Measurements from ENCODE around the gene PAK4. TPM values are rescaled to one million over a fixed set of nuclear protein-coding genes. Genes with fewer than 3 reads are reported as not detected.

The PAK4 gene
- total and polyA plus RNA-seq, 2 of the 8 experiments (the other 6 are each of a cell fraction or from before 2014, with no cell fraction given): 50.7 to 64.4 TPM

GRCh38 chr19:39224910-39225309, 99.3 kb downstream of the PAK4 start (continued):
- TF ChIP-seq RAD21 (IDR thresholded peaks at IDR 0.05 in 1 of 2, conservative IDR thresholded peaks at IDR 0.05 in 1 of 2; ENCODE audit: low read depth in 2 of 2, low read length in 2 of 2): peak; percentile 48 to 51
- no peak for TF ChIP-seq ASH2L (IDR thresholded peaks at IDR 0.05; ENCODE audit: low read length)
- TF ChIP-seq SUZ12 (IDR thresholded peaks at IDR 0.05; ENCODE audit: low read length): no peak
- TF ChIP-seq MAX (IDR thresholded peaks at IDR 0.05): no peak

Other genes with a start within 250 kb of the PAK4 start
- gene RINL, start 247.5 kb upstream of the PAK4 start, total RNA-seq (2021; fragmentation: NEBNext Ultra II Directional; extraction: Animal tissue kit (Norgen Biotek cat#: 25700)): 11.9 and 14.2 TPM in 2 replicates
- 11.1 and 13.1 TPM in 2 replicates for gene RINL, start 247.5 kb upstream of the PAK4 start, polyA plus RNA-seq (2011; rRNA removed)
- 6.1 and 6.5 TPM in 2 replicates for gene SIRT2, start 226.2 kb upstream of the PAK4 start, total RNA-seq (2021; fragmentation: NEBNext Ultra II Directional; extraction: Animal tissue kit (Norgen Biotek cat#: 25700))
- gene SIRT2, start 226.2 kb upstream of the PAK4 start, polyA plus RNA-seq (2011; rRNA removed): 10.0 and 11.8 TPM in 2 replicates
- gene NFKBIB, start 225.8 kb upstream of the PAK4 start, total RNA-seq (2021; fragmentation: NEBNext Ultra II Directional; extraction: Animal tissue kit (Norgen Biotek cat#: 25700)): 36.3 and 37.3 TPM in 2 replicates
- 44.1 and 62.3 TPM in 2 replicates for gene NFKBIB, start 225.8 kb upstream of the PAK4 start, polyA plus RNA-seq (2011; rRNA removed)
- gene CCER2, start 213.6 kb upstream of the PAK4 start, total RNA-seq (2021; fragmentation: NEBNext Ultra II Directional; extraction: Animal tissue kit (Norgen Biotek cat#: 25700)): 0.56 and 0.73 TPM in 2 replicates
- gene CCER2, start 213.6 kb upstream of the PAK4 start, polyA plus RNA-seq (2011; rRNA removed): 0.32 and 0.71 TPM in 2 replicates
- 59.2 and 68.0 TPM in 2 replicates for gene SARS2, start 195.0 kb upstream of the PAK4 start, total RNA-seq (2021; fragmentation: NEBNext Ultra II Directional; extraction: Animal tissue kit (Norgen Biotek cat#: 25700))
- gene SARS2, start 195.0 kb upstream of the PAK4 start, polyA plus RNA-seq (2011; rRNA removed): 102 and 139 TPM in 2 replicates
- 79.0 and 87.6 TPM in 2 replicates for gene MRPS12, start 194.8 kb upstream of the PAK4 start, total RNA-seq (2021; fragmentation: NEBNext Ultra II Directional; extraction: Animal tissue kit (Norgen Biotek cat#: 25700))
- gene MRPS12, start 194.8 kb upstream of the PAK4 start, polyA plus RNA-seq (2011; rRNA removed): 175 and 190 TPM in 2 replicates
- gene FBXO17, start 150.0 kb upstream of the PAK4 start, total RNA-seq (2021; fragmentation: NEBNext Ultra II Directional; extraction: Animal tissue kit (Norgen Biotek cat#: 25700)): 14.5 and 15.3 TPM in 2 replicates
- 11.7 and 19.9 TPM in 2 replicates for gene FBXO17, start 150.0 kb upstream of the PAK4 start, polyA plus RNA-seq (2011; rRNA removed)
- gene FBXO27, start 93.2 kb upstream of the PAK4 start, total RNA-seq (2021; fragmentation: NEBNext Ultra II Directional; extraction: Animal tissue kit (Norgen Biotek cat#: 25700)): 18.8 and 25.5 TPM in 2 replicates
- gene FBXO27, start 93.2 kb upstream of the PAK4 start, polyA plus RNA-seq (2011; rRNA removed): 10.9 and 16.8 TPM in 2 replicates
- gene ACP7, start 41.4 kb upstream of the PAK4 start, total RNA-seq (2021; fragmentation: NEBNext Ultra II Directional; extraction: Animal tissue kit (Norgen Biotek cat#: 25700)): 0.50 and 0.98 TPM in 2 replicates
- gene ACP7, start 41.4 kb upstream of the PAK4 start, polyA plus RNA-seq (2011; rRNA removed): 0.27 and 0.58 TPM in 2 replicates
- 2.8 and 3.2 TPM in 2 replicates for gene NCCRP1, start 71.2 kb downstream of the PAK4 start, total RNA-seq (2021; fragmentation: NEBNext Ultra II Directional; extraction: Animal tissue kit (Norgen Biotek cat#: 25700))
- gene NCCRP1, start 71.2 kb downstream of the PAK4 start, polyA plus RNA-seq (2011; rRNA removed): 7.9 and 11.2 TPM in 2 replicates
- gene SYCN, start 78.5 kb downstream of the PAK4 start, total RNA-seq (2021; fragmentation: NEBNext Ultra II Directional; extraction: Animal tissue kit (Norgen Biotek cat#: 25700)): not detected in 2 replicates
- gene SYCN, start 78.5 kb downstream of the PAK4 start, polyA plus RNA-seq (2011; rRNA removed): not detected in 2 replicates
- gene IFNL3, start 119.2 kb downstream of the PAK4 start, total RNA-seq (2021; fragmentation: NEBNext Ultra II Directional; extraction: Animal tissue kit (Norgen Biotek cat#: 25700)): not detected in 2 replicates
- gene IFNL3, start 119.2 kb downstream of the PAK4 start, polyA plus RNA-seq (2011; rRNA removed): 0.11 TPM in 1 of 2 replicates, not detected in the other
- gene IFNL4, start 123.1 kb downstream of the PAK4 start, total RNA-seq (2021; fragmentation: NEBNext Ultra II Directional; extraction: Animal tissue kit (Norgen Biotek cat#: 25700)): not detected in 2 replicates
- gene IFNL4, start 123.1 kb downstream of the PAK4 start, polyA plus RNA-seq (2011; rRNA removed): not detected in 2 replicates
- gene IFNL2, start 142.6 kb downstream of the PAK4 start, total RNA-seq (2021; fragmentation: NEBNext Ultra II Directional; extraction: Animal tissue kit (Norgen Biotek cat#: 25700)): not detected in 2 replicates
- gene IFNL2, start 142.6 kb downstream of the PAK4 start, polyA plus RNA-seq (2011; rRNA removed): not detected in 2 replicates
- not detected in 2 replicates for gene IFNL1, start 170.6 kb downstream of the PAK4 start, total RNA-seq (2021; fragmentation: NEBNext Ultra II Directional; extraction: Animal tissue kit (Norgen Biotek cat#: 25700))
- gene IFNL1, start 170.6 kb downstream of the PAK4 start, polyA plus RNA-seq (2011; rRNA removed): not detected in 2 replicates
- 6.6 and 7.5 TPM in 2 replicates for gene LRFN1, start 195.1 kb downstream of the PAK4 start, total RNA-seq (2021; fragmentation: NEBNext Ultra II Directional; extraction: Animal tissue kit (Norgen Biotek cat#: 25700))
- gene LRFN1, start 195.1 kb downstream of the PAK4 start, polyA plus RNA-seq (2011; rRNA removed): 2.4 and 6.1 TPM in 2 replicates
- not detected in 2 replicates for gene GMFG, start 210.3 kb downstream of the PAK4 start, total RNA-seq (2021; fragmentation: NEBNext Ultra II Directional; extraction: Animal tissue kit (Norgen Biotek cat#: 25700))
- 0.24 and 0.26 TPM in 2 replicates for gene GMFG, start 210.3 kb downstream of the PAK4 start, polyA plus RNA-seq (2011; rRNA removed)
- gene SAMD4B, start 216.6 kb downstream of the PAK4 start, total RNA-seq (2021; fragmentation: NEBNext Ultra II Directional; extraction: Animal tissue kit (Norgen Biotek cat#: 25700)): 158 and 161 TPM in 2 replicates
- 137 and 189 TPM in 2 replicates for gene SAMD4B, start 216.6 kb downstream of the PAK4 start, polyA plus RNA-seq (2011; rRNA removed)